Activated T-helper 1 cell treated with Interleukin-2 at 50 U/mL for 16 hours (primary cell): ENCODE results near the gene PLIN5.

ENCODE experiments used
- DNase-seq: peaks from one replicate; pipeline ENCODE4 v3.0.0-alpha.2; 2020; ENCODE audit warnings: low read depth

PLIN5 gene

GRCh38 chr19:4483385-4483784 is 51.6 kb downstream of the PLIN5 start:
- no peak for DNase-seq

GRCh38 chr19:4482721-4483364 is 52.2 kb downstream of the PLIN5 start:
- no peak for DNase-seq

- DNase-seq: no peak
These were observed 57.8 kb downstream of the PLIN5 start for GRCh38 chr19:4477034-4477801.

GRCh38 chr19:4474514-4475022 is 60.5 kb downstream of the PLIN5 start:
- no peak for DNase-seq

- no peak for DNase-seq
These were observed 61.1 kb downstream of the PLIN5 start for GRCh38 chr19:4473763-4474513.

GRCh38 chr19:4473011-4473762 is 61.8 kb downstream of the PLIN5 start:
- no peak for DNase-seq
